GM12873 (cell line): ENCODE data around the gene NPDC1.

ENCODE experiments used
- CTCF ChIP-seq: IDR thresholded peaks from 2 replicates; pipeline ENCODE4 v1.5.1; 2012; ENCODE audit warnings: low read depth, mild to moderate bottlenecking, moderate library complexity, low read length, control low read depth; ENCODE audit not compliant: insufficient read depth; ENCODE audit errors: missing control alignments

NPDC1 gene

GRCh38 chr9:137084526-137084925 lies 38.5 kb upstream of the NPDC1 start:
- TF ChIP-seq CTCF, result no peak

GRCh38 chr9:137083394-137084004 lies 37.5 kb upstream of the NPDC1 start:
- TF ChIP-seq CTCF, result no peak

- no peak for TF ChIP-seq CTCF
Measured at GRCh38 chr9:137082925-137083290, 36.9 kb upstream of the NPDC1 start.

- TF ChIP-seq CTCF, result no peak
Measured at GRCh38 chr9:137082222-137082924, 36.4 kb upstream of the NPDC1 start.

- no peak for TF ChIP-seq CTCF
Measured at GRCh38 chr9:137080260-137081122, 34.5 kb upstream of the NPDC1 start.

GRCh38 chr9:137079401-137079787 lies 33.4 kb upstream of the NPDC1 start:
- no peak for TF ChIP-seq CTCF
